Activated CD4-positive, CD25-positive, alpha-beta regulatory T cell (primary cell): ENCODE measurements around the gene DHX57.

Source experiments
- DNase-seq, 4 experiments: peaks; one replicate each; lab custom pipeline; 2025; lab: John Stamatoyannopoulos, UW

The DHX57 gene

GRCh38 chr2:38750011-38750890, 125.5 kb downstream of the DHX57 start:
- DNase-seq = peak in 3 of 4 experiments; percentile 10 to 41 (median 35)

- no peak for DNase-seq
Observed at GRCh38 chr2:38748943-38749804, 126.6 kb downstream of the DHX57 start.

- DNase-seq = no peak
Observed at GRCh38 chr2:38748391-38748790, 127.3 kb downstream of the DHX57 start.

GRCh38 chr2:38747819-38748218, 127.9 kb downstream of the DHX57 start:
- DNase-seq = no peak
